HG03378 (cell line): ENCODE measurements around the gene FLNA.
"Not testable (repeated sequence)": the region's sequence is repeated elsewhere in the genome, so short reads cannot be mapped to it uniquely, and the experiment has no call there.

ENCODE experiments used
- ATAC-seq: cut with Tn5 transposase; IDR thresholded peaks from one replicate; pipeline ENCODE4 v1.9.1; 2021; ENCODE audit warnings: mild to moderate bottlenecking, moderate library complexity; ENCODE audit not compliant: unreplicated experiment

Gene FLNA

DNA sequence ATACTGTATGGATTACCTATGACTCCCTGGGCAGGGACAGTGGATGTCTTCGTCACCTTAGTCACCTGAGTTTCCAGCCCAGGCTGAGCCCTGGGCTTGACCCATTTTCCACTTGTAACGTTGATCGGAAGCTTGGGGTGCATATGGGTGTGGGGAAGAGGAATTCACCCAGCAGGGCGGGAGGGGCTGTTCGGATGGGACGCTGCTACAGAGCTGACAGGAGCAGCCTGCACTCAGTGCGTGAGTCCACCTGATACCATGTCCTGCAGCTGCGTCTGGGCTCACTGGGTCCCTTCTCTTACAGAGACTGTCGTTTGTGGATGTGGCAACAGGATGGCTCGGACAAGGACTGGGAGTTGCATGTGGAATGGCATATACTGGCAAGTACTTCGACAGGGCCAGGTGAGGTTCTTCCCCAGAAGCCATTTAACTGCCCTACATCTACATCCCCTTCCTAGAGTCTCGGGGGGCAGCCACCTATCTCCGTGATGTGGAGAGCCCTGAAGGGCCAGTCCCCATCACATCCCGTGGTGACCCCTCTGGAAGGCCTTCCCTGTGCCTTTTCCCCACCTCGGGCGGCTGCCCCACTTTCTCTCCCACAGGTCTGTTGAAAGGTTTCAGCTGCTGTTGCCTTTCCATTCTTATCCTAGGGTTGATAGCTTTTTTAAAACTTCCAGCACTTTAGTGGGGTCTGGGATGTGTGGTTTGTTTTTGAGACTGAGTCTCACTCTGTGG lies 65.2 kb downstream of the FLNA start:
- no peak for ATAC-seq

DNA sequence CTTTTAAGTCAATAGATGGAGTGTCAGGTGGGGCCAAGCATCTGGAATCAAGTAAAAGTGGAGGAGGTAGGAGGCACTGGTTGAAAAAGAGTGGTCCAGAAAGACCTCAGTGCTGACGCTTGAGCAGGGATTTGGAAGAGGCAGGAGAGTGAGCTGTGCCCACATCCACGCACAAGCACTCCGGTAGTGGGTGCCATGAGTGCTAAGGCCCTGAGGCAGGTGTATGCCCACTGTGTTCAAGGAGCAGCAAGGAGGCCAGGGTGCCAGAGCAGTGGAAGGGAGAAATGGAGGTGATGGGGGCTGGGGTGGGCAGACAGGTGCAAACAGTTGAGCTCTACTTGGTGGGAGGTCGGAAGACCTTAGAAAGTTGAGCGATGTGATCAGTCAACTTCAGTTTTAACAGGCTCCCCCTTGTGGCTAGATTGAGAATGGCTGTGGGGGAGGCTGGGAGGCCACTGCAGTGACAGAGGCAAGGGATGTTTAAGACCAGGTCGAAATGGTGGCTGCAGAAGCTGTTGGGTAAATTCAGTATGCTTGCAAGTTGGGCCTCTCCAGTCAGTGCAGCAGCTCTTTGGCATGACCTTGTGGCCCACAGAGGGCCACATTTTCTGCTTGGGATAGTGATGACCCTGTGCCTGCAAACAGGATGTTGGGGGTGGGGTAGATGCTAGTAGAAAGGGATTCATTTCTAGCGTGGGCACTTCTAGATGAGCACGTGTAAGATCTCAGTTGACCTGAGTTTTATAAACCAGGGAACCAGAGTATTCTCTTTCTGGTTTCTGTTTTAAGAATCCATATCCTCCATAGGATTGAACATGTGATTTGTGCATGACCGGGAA lies 66.1 kb downstream of the FLNA start:
- ATAC-seq: no peak

DNA sequence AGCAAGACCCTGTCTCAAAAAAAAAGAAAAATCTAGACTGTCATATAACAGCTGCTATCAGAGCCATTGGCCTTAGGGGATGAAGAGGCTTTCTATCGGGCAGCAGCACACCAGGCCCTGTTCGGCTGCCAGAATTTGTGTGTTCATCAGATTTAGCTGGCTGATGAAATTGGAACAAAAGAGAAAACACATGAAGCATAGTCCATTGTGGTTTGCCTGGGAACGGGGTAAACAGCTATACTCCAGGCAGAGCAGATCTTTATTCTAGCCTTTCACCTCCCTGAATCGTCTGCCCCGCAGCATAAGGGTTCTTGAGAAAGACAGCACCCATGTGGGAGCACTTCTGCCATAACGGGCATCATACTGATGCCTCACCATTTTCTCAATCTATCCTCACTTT lies 67.2 kb downstream of the FLNA start:
- ATAC-seq: no peak

DNA sequence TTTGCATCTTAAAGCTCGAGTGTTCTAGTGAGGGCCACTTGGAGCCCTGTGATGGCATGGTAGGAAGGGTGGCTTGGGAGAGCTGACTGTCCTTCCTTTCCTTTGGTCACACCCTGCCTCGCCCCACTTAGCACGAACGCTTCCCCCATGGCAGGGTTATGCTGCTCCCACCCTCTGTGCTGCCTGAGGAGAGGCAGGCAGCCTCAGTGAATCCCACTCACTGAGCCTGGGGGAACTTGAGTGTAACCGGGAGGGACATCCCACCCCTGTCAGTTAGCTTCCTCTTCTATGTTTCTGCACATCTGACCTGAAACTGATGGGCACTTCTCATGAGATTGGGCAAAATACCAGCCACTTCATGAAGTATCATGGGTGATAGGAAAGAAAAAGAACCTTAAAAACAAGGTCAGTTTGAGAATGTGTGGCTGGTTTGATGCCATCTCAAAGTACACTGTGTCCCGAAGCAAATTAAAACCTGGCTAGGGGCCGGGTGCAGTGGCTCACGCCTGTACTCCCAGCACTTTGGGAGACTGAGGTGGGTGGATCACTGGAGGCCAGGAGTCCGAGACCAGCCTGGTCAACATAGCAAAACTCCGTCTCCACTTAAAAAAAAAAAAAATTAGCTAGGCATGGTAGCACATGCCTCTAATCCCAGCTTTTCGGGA lies 68.8 kb downstream of the FLNA start:
- ATAC-seq: no peak

DNA sequence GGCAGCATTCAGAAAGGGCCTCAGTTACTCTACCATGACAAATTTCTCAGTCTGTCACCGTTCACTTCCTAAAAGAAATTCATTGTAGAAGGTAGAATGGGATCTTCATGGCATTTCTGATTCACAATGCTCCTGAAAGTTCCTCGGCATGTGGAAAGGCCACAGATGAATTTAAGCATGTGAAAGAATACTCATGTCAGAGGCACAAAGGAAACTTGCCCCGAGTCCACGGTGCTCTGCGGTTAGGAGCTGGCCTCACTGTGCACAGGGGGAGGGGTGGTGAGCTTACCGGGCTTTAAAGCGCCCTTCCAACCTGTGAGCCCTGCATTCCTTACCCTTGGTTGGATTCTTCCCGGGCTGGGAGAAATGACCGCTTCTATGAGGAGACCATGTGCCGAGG lies 69.6 kb downstream of the FLNA start:
- no peak for ATAC-seq

DNA sequence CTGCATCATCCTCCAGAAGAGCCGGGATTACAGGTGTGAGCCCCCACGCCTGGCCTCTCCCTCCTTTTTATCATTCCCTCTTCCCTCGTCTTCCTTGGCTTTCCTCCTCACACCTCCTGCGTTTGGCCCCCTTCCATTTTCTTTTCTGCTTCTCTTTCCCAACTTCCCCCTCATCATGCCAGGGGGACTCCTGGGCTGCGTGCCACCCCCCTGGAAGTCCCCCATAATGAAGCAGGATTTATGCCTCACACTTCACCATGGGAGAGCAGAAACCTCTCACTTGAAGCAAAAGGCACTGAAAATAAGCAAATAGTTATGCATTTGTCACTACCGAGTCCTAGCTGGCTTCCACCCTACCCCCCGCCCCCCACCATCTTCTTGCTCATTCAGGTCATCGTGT lies 71.0 kb downstream of the FLNA start:
- no peak for ATAC-seq

- ATAC-seq: not testable (repeated sequence)
These were observed 71.4 kb downstream of the FLNA start for GRCh38 chrX:154302998-154303397.

DNA sequence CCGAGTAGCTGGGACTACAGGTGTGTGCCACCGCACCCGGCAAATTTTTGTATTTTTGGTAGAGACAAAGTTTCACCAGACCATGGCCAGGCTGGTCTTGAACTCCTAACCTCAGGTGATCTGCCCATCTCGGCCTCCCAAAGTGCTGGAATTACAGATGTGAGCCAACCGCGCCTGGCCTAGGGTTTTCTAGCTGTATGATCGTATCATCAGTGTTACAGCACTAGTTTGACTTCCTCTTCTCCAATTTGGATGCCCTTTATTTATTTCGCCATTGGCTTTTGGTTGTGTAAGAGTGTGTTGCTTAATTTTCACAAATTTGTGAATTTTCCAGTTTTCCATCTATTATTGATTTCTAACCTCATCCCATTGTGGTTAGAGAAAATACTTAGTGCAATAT lies 73.6 kb downstream of the FLNA start:
- ATAC-seq: no peak
